Gastroesophageal sphincter (tissue), 4 donors: Measurements from ENCODE around the gene PPP2R2B. TPM values are rescaled to one million over a fixed set of nuclear protein-coding genes. Genes with fewer than 3 reads are reported as not detected.

Source experiments
- ATAC-seq: fragments of 150-250 bp; one replicate; pipeline ENCODE4 v1.9.1; 2016; ENCODE audit warnings: mild to moderate bottlenecking, moderate library complexity
- H3K27ac ChIP-seq, 4 donors: fragments of 200-600 bp; sonication (generic) in 3 of 4; 1 replicate in 3 of 4; 2 replicates in 1 of 4; pipeline ENCODE4 v1.5.1; 2016 to 2019
- H3K27me3 ChIP-seq: fragments of 200-600 bp; sonication (generic); one replicate; pipeline ENCODE4 v1.5.1; 2019
- H3K36me3 ChIP-seq, 2 donors: fragments of 200-600 bp; sonication (generic); one replicate each; pipeline ENCODE4 v1.5.1; 2019; ENCODE audit warnings: control low read depth in 1 of 2
- H3K4me1 ChIP-seq, 3 donors: fragments of 200-600 bp; sonication (generic); 1 replicate in 2 of 3; 2 replicates in 1 of 3; pipeline ENCODE4 v1.5.1; 2016 to 2019; ENCODE audit warnings: control low read depth in 2 of 3
- H3K4me3 ChIP-seq, 2 donors: fragments of 200-600 bp; sonication (generic); one replicate each; pipeline ENCODE4 v1.5.1; 2019; ENCODE audit warnings: mild to moderate bottlenecking in 1 of 2, moderate library complexity in 1 of 2
- H3K9me3 ChIP-seq, 3 donors: fragments of 200-600 bp; sonication (generic); one replicate each; pipeline ENCODE4 v1.5.1; 2017 to 2019; ENCODE audit warnings: control low read depth in 2 of 3
- CTCF ChIP-seq, 4 experiments: fragments of 200-600 bp in 2 of 4; fragments of 450-650 bp in 2 of 4; sonication (generic) in 1 of 4; IDR thresholded peaks; one replicate each; pipeline ENCODE4 v1.5.1; 2017 to 2019; ENCODE audit warnings: antibody characterized with exemption in 4 of 4, mild to moderate bottlenecking in 2 of 4, moderate library complexity in 2 of 4
- EP300 ChIP-seq: sonication (generic); formaldehyde crosslinking; IDR thresholded peaks from one replicate; pipeline ENCODE4 v1.6.1; 2017; ENCODE audit warnings: antibody characterized with exemption, mild to moderate bottlenecking
- POLR2A ChIP-seq, 2 donors: fragments of 450-650 bp; IDR thresholded peaks; one replicate each; pipeline ENCODE4 v1.6.1; 2017; ENCODE audit warnings: antibody characterized with exemption in 2 of 2, mild to moderate bottlenecking in 2 of 2, moderate library complexity in 1 of 2
- POLR2AphosphoS5 ChIP-seq: sonication (generic); formaldehyde crosslinking; IDR thresholded peaks from one replicate; pipeline ENCODE4 v1.6.1; 2017; ENCODE audit warnings: antibody characterized with exemption
- WGBS, 2 donors: methylation state at CpG; one replicate each; pipeline ENCODE4 v1.1.5; 2018; ENCODE audit warnings: low coverage in 1 of 2; 5-methylcytosine and 5-hydroxymethylcytosine counted together
- total RNA-seq, 4 donors: library from RNA; depleted of rRNA; stranded (reverse); fragments of >200 nt; gene quantifications; one replicate each; pipeline ENCODE4 v1.1.0, GENCODE V29; 2016

PPP2R2B gene
- total RNA-seq, 4 donors from 2014 or later = 1.0 to 3.0 (median 2.3) TPM

- Histone ChIP-seq H3K4me3 (no peak overlapping the region), H3K9me3 (no peaks in the 10 kb centered on the region), H3K27ac (no peak overlapping the region), H3K27me3 (peaks cover 12% of the 10 kb centered on the region), H3K4me1 (no peaks in the 10 kb centered on the region), H3K36me3 (no peaks in the 10 kb centered on the region)
- WGBS, 2 donors = 50% methylated on average over 4 of the region's 5 CpGs; no CpG with 5 or more reads in 1 of the 2 donors
- TF ChIP-seq EP300 = no peak
- no peak for TF ChIP-seq POLR2AphosphoS5
- TF ChIP-seq POLR2A (IDR thresholded peaks at IDR 0.05) = no peak
- TF ChIP-seq CTCF (IDR thresholded peaks at IDR 0.05) = no peak
- ATAC-seq = no peak
Measured at GRCh38 chr5:146762830-146763229, 115.7 kb downstream of the PPP2R2B start.

- TF ChIP-seq POLR2AphosphoS5 (no peak), EP300 (no peak), CTCF (IDR thresholded peaks at IDR 0.05) (no peak), POLR2A (IDR thresholded peaks at IDR 0.05) (no peak)
- no peak overlapping the region for H3K4me3 ChIP-seq
- ATAC-seq = no peak
- no peaks in the 10 kb centered on the region for H3K36me3 ChIP-seq
- no peaks in the 10 kb centered on the region for H3K9me3 ChIP-seq
- H3K4me1 ChIP-seq = no peaks in the 10 kb centered on the region
- peaks cover 12% of the 10 kb centered on the region for H3K27me3 ChIP-seq
- no peak overlapping the region for H3K27ac ChIP-seq
- 37% methylated on average over 1 of the region's 1 CpG; no CpG with 5 or more reads in 1 of the 2 donors for WGBS, 2 donors
Measured at GRCh38 chr5:146761811-146762210, 116.7 kb downstream of the PPP2R2B start.

GRCh38 chr5:146758938-146759337 lies 119.6 kb downstream of the PPP2R2B start:
- Histone ChIP-seq H3K27ac (no peak overlapping the region), H3K27me3 (peaks cover 12% of the 10 kb centered on the region), H3K36me3 (no peaks in the 10 kb centered on the region), H3K4me1 (no peaks in the 10 kb centered on the region), H3K9me3 (no peaks in the 10 kb centered on the region), H3K4me3 (no peak overlapping the region)
- ATAC-seq = no peak
- no peak for TF ChIP-seq EP300
- TF ChIP-seq POLR2AphosphoS5 = no peak
- TF ChIP-seq CTCF (IDR thresholded peaks at IDR 0.05) = no peak
- TF ChIP-seq POLR2A (IDR thresholded peaks at IDR 0.05) = no peak

GRCh38 chr5:146758076-146758475 lies 120.5 kb downstream of the PPP2R2B start:
- WGBS, 2 donors = 67 to 89% methylated on average over 1 of the region's 1 CpG
- no peak for TF ChIP-seq EP300
- TF ChIP-seq CTCF (IDR thresholded peaks at IDR 0.05) = no peak
- TF ChIP-seq POLR2A (IDR thresholded peaks at IDR 0.05) = no peak
- no peak for TF ChIP-seq POLR2AphosphoS5
- no peaks in the 10 kb centered on the region for H3K9me3 ChIP-seq
- no peak overlapping the region for H3K27ac ChIP-seq
- H3K4me3 ChIP-seq = no peak overlapping the region
- H3K27me3 ChIP-seq = peaks cover 7% of the 10 kb centered on the region
- ATAC-seq = no peak
- H3K36me3 ChIP-seq = no peaks in the 10 kb centered on the region
- no peaks in the 10 kb centered on the region for H3K4me1 ChIP-seq

- TF ChIP-seq POLR2AphosphoS5 = no peak
- no peak for TF ChIP-seq EP300
- no peak for TF ChIP-seq CTCF (IDR thresholded peaks at IDR 0.05)
- TF ChIP-seq POLR2A (IDR thresholded peaks at IDR 0.05) = no peak
- Histone ChIP-seq H3K4me3 (no peak overlapping the region), H3K9me3 (no peaks in the 10 kb centered on the region), H3K36me3 (no peaks in the 10 kb centered on the region), H3K4me1 (no peaks in the 10 kb centered on the region), H3K27ac (no peak overlapping the region), H3K27me3 (no peaks in the 10 kb centered on the region)
- 50 to 77% methylated on average over 1 of the region's 1 CpG for WGBS, 2 donors
- no peak for ATAC-seq
Measured at GRCh38 chr5:146756546-146756945, 122.0 kb downstream of the PPP2R2B start.
